ENCODE results near the gene TTC22.

TTC22 gene

GRCh38 chr1:54810153-54810942 is 9.2 kb upstream of the TTC22 start:
- Mint-ChIP-seq H3K4me1 (peaks cover 33% of the 10 kb centered on the region), H3K27ac (ENCODE audit: low read depth) (no peak overlapping the region), H3K27me3 (no peaks in the 10 kb centered on the region), H3K4me3 (no peak overlapping the region), H3K36me3 (ENCODE audit: insufficient read depth) (no peaks in the 10 kb centered on the region), H3K9me3 (no peaks in the 10 kb centered on the region)
- DNase-seq (ENCODE audit: low spot score in 2 of 2), result peak; percentile 52 to 61
- ATAC-seq (replicated peaks; ENCODE audit: extremely low read depth, poor library complexity, severe bottlenecking), result peak; percentile 37

- Mint-ChIP-seq H3K9me3 (no peaks in the 10 kb centered on the region), H3K4me1 (peaks cover 37% of the 10 kb centered on the region), H3K27me3 (no peaks in the 10 kb centered on the region), H3K27ac (ENCODE audit: low read depth) (no peak overlapping the region), H3K4me3 (no peak overlapping the region), H3K36me3 (ENCODE audit: insufficient read depth) (no peaks in the 10 kb centered on the region)
- DNase-seq (ENCODE audit: low spot score in 2 of 2), result no peak
- no peak for ATAC-seq (replicated peaks; ENCODE audit: extremely low read depth, poor library complexity, severe bottlenecking)
Measured at GRCh38 chr1:54809496-54810074, 8.5 kb upstream of the TTC22 start.

GRCh38 chr1:54808443-54809207 is 7.5 kb upstream of the TTC22 start:
- Mint-ChIP-seq H3K27ac (ENCODE audit: low read depth) (peak overlapping the region; percentile 87), H3K4me1 (peaks cover 43% of the 10 kb centered on the region), H3K4me3 (peak overlapping the region; percentile 15), H3K27me3 (no peaks in the 10 kb centered on the region), H3K36me3 (ENCODE audit: insufficient read depth) (no peaks in the 10 kb centered on the region), H3K9me3 (no peaks in the 10 kb centered on the region)
- DNase-seq (ENCODE audit: low spot score in 2 of 2), result no peak
- ATAC-seq (replicated peaks; ENCODE audit: extremely low read depth, poor library complexity, severe bottlenecking), result no peak

GRCh38 chr1:54807756-54808155 is 6.6 kb upstream of the TTC22 start:
- H3K27ac Mint-ChIP-seq (ENCODE audit: low read depth), result peak overlapping the region; percentile 87
- peaks cover 44% of the 10 kb centered on the region for H3K4me1 Mint-ChIP-seq
- no peaks in the 10 kb centered on the region for H3K9me3 Mint-ChIP-seq
- H3K36me3 Mint-ChIP-seq (ENCODE audit: insufficient read depth), result no peaks in the 10 kb centered on the region
- no peaks in the 10 kb centered on the region for H3K27me3 Mint-ChIP-seq
- DNase-seq (ENCODE audit: low spot score in 2 of 2), result no peak
- peak overlapping the region; percentile 15 for H3K4me3 Mint-ChIP-seq
- no peak for ATAC-seq (replicated peaks; ENCODE audit: extremely low read depth, poor library complexity, severe bottlenecking)

- no peaks in the 10 kb centered on the region for H3K9me3 Mint-ChIP-seq
- H3K36me3 Mint-ChIP-seq (ENCODE audit: insufficient read depth), result no peaks in the 10 kb centered on the region
- peak overlapping the region; percentile 87 for H3K27ac Mint-ChIP-seq (ENCODE audit: low read depth)
- H3K4me1 Mint-ChIP-seq, result peaks cover 46% of the 10 kb centered on the region
- ATAC-seq (replicated peaks; ENCODE audit: extremely low read depth, poor library complexity, severe bottlenecking) (peak; percentile 85), DNase-seq (ENCODE audit: low spot score in 2 of 2) (peak in 1 of 2 donors; percentile 39)
- no peaks in the 10 kb centered on the region for H3K27me3 Mint-ChIP-seq
- H3K4me3 Mint-ChIP-seq, result peak overlapping the region; percentile 15
Measured at GRCh38 chr1:54806931-54807611, 5.9 kb upstream of the TTC22 start.

GRCh38 chr1:54805981-54806381 is 4.9 kb upstream of the TTC22 start:
- Mint-ChIP-seq H3K4me1 (peaks cover 52% of the 10 kb centered on the region), H3K27me3 (no peaks in the 10 kb centered on the region), H3K27ac (ENCODE audit: low read depth) (no peak overlapping the region), H3K36me3 (ENCODE audit: insufficient read depth) (peaks cover 1% of the 10 kb centered on the region), H3K9me3 (no peaks in the 10 kb centered on the region), H3K4me3 (no peak overlapping the region)
- DNase-seq (ENCODE audit: low spot score in 2 of 2), result no peak
- ATAC-seq (replicated peaks; ENCODE audit: extremely low read depth, poor library complexity, severe bottlenecking), result no peak

- Mint-ChIP-seq H3K36me3 (ENCODE audit: insufficient read depth) (peaks cover 1% of the 10 kb centered on the region), H3K4me3 (no peak overlapping the region), H3K4me1 (peaks cover 48% of the 10 kb centered on the region), H3K9me3 (no peaks in the 10 kb centered on the region), H3K27ac (ENCODE audit: low read depth) (no peak overlapping the region), H3K27me3 (no peaks in the 10 kb centered on the region)
- no peak for DNase-seq (ENCODE audit: low spot score in 2 of 2)
- no peak for ATAC-seq (replicated peaks; ENCODE audit: extremely low read depth, poor library complexity, severe bottlenecking)
Measured at GRCh38 chr1:54805466-54805865, 4.3 kb upstream of the TTC22 start.

GRCh38 chr1:54804471-54805132 is 3.5 kb upstream of the TTC22 start:
- H3K36me3 Mint-ChIP-seq (ENCODE audit: insufficient read depth), result peaks cover 3% of the 10 kb centered on the region
- ATAC-seq (replicated peaks; ENCODE audit: extremely low read depth, poor library complexity, severe bottlenecking) (no peak), DNase-seq (ENCODE audit: low spot score in 2 of 2) (no peak)
- peak overlapping the region; percentile 59 for H3K27ac Mint-ChIP-seq (ENCODE audit: low read depth)
- H3K4me3 Mint-ChIP-seq, result no peak overlapping the region
- H3K4me1 Mint-ChIP-seq, result peaks cover 56% of the 10 kb centered on the region
- no peaks in the 10 kb centered on the region for H3K27me3 Mint-ChIP-seq
- H3K9me3 Mint-ChIP-seq, result no peaks in the 10 kb centered on the region

GRCh38 chr1:54803761-54804470 is 2.8 kb upstream of the TTC22 start:
- H3K4me3 Mint-ChIP-seq, result no peak overlapping the region
- H3K36me3 Mint-ChIP-seq (ENCODE audit: insufficient read depth), result peaks cover 3% of the 10 kb centered on the region
- no peak for ATAC-seq (replicated peaks; ENCODE audit: extremely low read depth, poor library complexity, severe bottlenecking)

GRCh38 chr1:54800041-54800898 is 853 bp downstream of the TTC22 start:
- Mint-ChIP-seq H3K4me3 (peak overlapping the region; percentile 90), H3K4me1 (peaks cover 78% of the 10 kb centered on the region), H3K27me3 (no peaks in the 10 kb centered on the region), H3K27ac (ENCODE audit: low read depth) (peak overlapping the region; percentile 82), H3K36me3 (ENCODE audit: insufficient read depth) (peaks cover 12% of the 10 kb centered on the region), H3K9me3 (no peaks in the 10 kb centered on the region)
- ATAC-seq (replicated peaks; ENCODE audit: extremely low read depth, poor library complexity, severe bottlenecking) (no peak), DNase-seq (ENCODE audit: low spot score in 2 of 2) (no peak)

More at GRCh38 chr1:54803761-54804470, 2.8 kb upstream of the TTC22 start:
- H3K4me1 Mint-ChIP-seq, result peaks cover 63% of the 10 kb centered on the region
- no peaks in the 10 kb centered on the region for H3K27me3 Mint-ChIP-seq
- H3K9me3 Mint-ChIP-seq, result no peaks in the 10 kb centered on the region
- H3K27ac Mint-ChIP-seq (ENCODE audit: low read depth), result peak overlapping the region; percentile 59
- no peak for DNase-seq (ENCODE audit: low spot score in 2 of 2)
